Thyroid gland (tissue), 4 donors: ENCODE data around the gene EXD3. TPM values are rescaled to one million over a fixed set of nuclear protein-coding genes. Genes with fewer than 3 reads are reported as not detected.

ENCODE experiments used
- DNase-seq, 2 donors: peaks; one replicate each; pipeline ENCODE4 v3.0.0-alpha.2; 2019
- H3K27ac ChIP-seq, 3 donors: fragments of 200-600 bp; sonication (generic); 1 replicate in 2 of 3; 2 replicates in 1 of 3; pipeline ENCODE4 v1.5.1; 2016 to 2019; ENCODE audit warnings: mild to moderate bottlenecking in 1 of 3, moderate library complexity in 1 of 3
- H3K27me3 ChIP-seq: fragments of 200-600 bp; sonication (generic); one replicate; pipeline ENCODE4 v1.5.1; 2019
- H3K36me3 ChIP-seq, 2 donors: fragments of 200-600 bp; sonication (generic); one replicate each; pipeline ENCODE4 v1.5.1; 2016 to 2019
- H3K4me1 ChIP-seq, 2 donors: fragments of 200-600 bp; sonication (generic); one replicate each; pipeline ENCODE4 v1.5.1; 2017 to 2019
- H3K4me3 ChIP-seq, 3 donors: fragments of 200-600 bp; sonication (generic); replicated peaks in 1 of 3; 1 replicate in 2 of 3; 2 replicates in 1 of 3; pipeline ENCODE4 v1.5.1; 2016; ENCODE audit warnings: mild to moderate bottlenecking in 1 of 3
- H3K9me3 ChIP-seq: fragments of 200-600 bp; sonication (generic); one replicate; pipeline ENCODE4 v1.5.1; 2017
- CTCF ChIP-seq, 6 experiments: fragments of 200-600 bp in 3 of 6; fragments of 450-650 bp in 3 of 6; sonication (generic) in 3 of 6; IDR thresholded peaks; one replicate each; pipeline ENCODE4 v1.5.1; 2016 to 2019; ENCODE audit warnings: antibody characterized with exemption in 6 of 6, mild to moderate bottlenecking in 2 of 6, inconsistent platforms in 1 of 6, moderate library complexity in 1 of 6
- POLR2A ChIP-seq, 2 donors: fragments of 450-650 bp; IDR thresholded peaks; one replicate each; pipeline ENCODE4 v1.6.1; 2017; ENCODE audit warnings: antibody characterized with exemption in 2 of 2, mild to moderate bottlenecking in 2 of 2, moderate library complexity in 1 of 2
- WGBS, 2 donors: methylation state at CpG; one replicate each; pipeline ENCODE4 v1.1.5; 2017; 5-methylcytosine and 5-hydroxymethylcytosine counted together
- intact Hi-C: fragments of 100-400 bp; cut with DNase I; formaldehyde crosslinking; loops from one replicate; pipeline ENCODE4 v1.15.1; 2023
- total RNA-seq, 4 donors: library from RNA; depleted of rRNA; stranded (reverse); fragments of >200 nt; gene quantifications; one replicate each; pipeline ENCODE4 v1.2.3, GENCODE V29; 2016

EXD3 gene
- total RNA-seq, 4 donors from 2014 or later, result 13.0 to 32.0 (median 26.6) TPM

GRCh38 chr9:137439158-137439714, 16.3 kb upstream of the EXD3 start:
- TF ChIP-seq POLR2A (IDR thresholded peaks at IDR 0.05), result no peak
- TF ChIP-seq CTCF (IDR thresholded peaks at IDR 0.05), result no peak
- no peaks in the 10 kb centered on the region for H3K36me3 ChIP-seq
- DNase-seq, result no peak
- no peak overlapping the region for H3K4me3 ChIP-seq
- intact Hi-C loops, result no loop called here
- peaks cover 5 to 34% of the 10 kb centered on the region in 2 donors for H3K4me1 ChIP-seq
- no peak overlapping the region for H3K27ac ChIP-seq
- H3K27me3 ChIP-seq, result no peaks in the 10 kb centered on the region
- WGBS, 2 donors, result 72 to 80% methylated on average over 2 to 8 of the region's 18 CpGs
- H3K9me3 ChIP-seq, result no peaks in the 10 kb centered on the region

- Histone ChIP-seq H3K9me3 (no peaks in the 10 kb centered on the region), H3K36me3 (no peaks in the 10 kb centered on the region), H3K27ac (no peak overlapping the region), H3K27me3 (no peaks in the 10 kb centered on the region), H3K4me1 (peaks cover 5 to 34% of the 10 kb centered on the region in 2 donors), H3K4me3 (no peak overlapping the region)
- intact Hi-C loops, result no loop called here
- no peak for DNase-seq
- 77 to 89% methylated on average over 5 of the region's 22 CpGs for WGBS, 2 donors
- TF ChIP-seq CTCF (IDR thresholded peaks at IDR 0.05) (no peak), POLR2A (IDR thresholded peaks at IDR 0.05) (no peak)
Measured at GRCh38 chr9:137438591-137439157, 15.7 kb upstream of the EXD3 start.

- Histone ChIP-seq H3K27ac (peak overlapping the region in 1 of 3 donors; percentile 24), H3K27me3 (no peaks in the 10 kb centered on the region), H3K4me3 (no peak overlapping the region), H3K9me3 (no peaks in the 10 kb centered on the region), H3K36me3 (no peaks in the 10 kb centered on the region), H3K4me1 (peaks cover 5 to 34% of the 10 kb centered on the region in 2 donors)
- DNase-seq, result peak; percentile 54 to 69
- WGBS, 2 donors, result 55 to 86% methylated on average over 19 to 23 of the region's 40 CpGs
- intact Hi-C loops, result no loop called here
- TF ChIP-seq CTCF (IDR thresholded peaks at IDR 0.05) (no peak), POLR2A (IDR thresholded peaks at IDR 0.05) (no peak)
Measured at GRCh38 chr9:137437691-137438590, 15.0 kb upstream of the EXD3 start.

- Histone ChIP-seq H3K4me3 (no peak overlapping the region), H3K27ac (peak overlapping the region in 1 of 3 donors; percentile 24), H3K36me3 (no peaks in the 10 kb centered on the region), H3K9me3 (no peaks in the 10 kb centered on the region), H3K4me1 (peaks cover 5 to 34% of the 10 kb centered on the region in 2 donors), H3K27me3 (no peaks in the 10 kb centered on the region)
- intact Hi-C loops, result no loop called here
- TF ChIP-seq CTCF (IDR thresholded peaks at IDR 0.05) (no peak), POLR2A (IDR thresholded peaks at IDR 0.05) (no peak)
- no peak for DNase-seq
- WGBS, 2 donors, result 69 to 75% methylated on average over 5 to 15 of the region's 24 CpGs
Measured at GRCh38 chr9:137436761-137437600, 14.0 kb upstream of the EXD3 start.
